NB4 (cell line): ENCODE measurements around the gene FBXO45.

Experiments used
- CTCF ChIP-seq: IDR thresholded peaks from one replicate; pipeline ENCODE4 v1.5.1; 2012; ENCODE audit warnings: low read depth, low read length
- MAX ChIP-seq: IDR thresholded peaks from 2 replicates; pipeline ENCODE4 v1.6.1; 2011; ENCODE audit warnings: low read depth, low read length
- MYC ChIP-seq: IDR thresholded peaks from 2 replicates; pipeline ENCODE4 v1.6.1; 2011; ENCODE audit warnings: low read depth, low read length
- POLR2A ChIP-seq: IDR thresholded peaks from 2 replicates; pipeline ENCODE4 v1.6.1; 2011; ENCODE audit warnings: mild to moderate bottlenecking; ENCODE audit not compliant: insufficient read length; ENCODE audit errors: extremely low read depth

GRCh38 chr3:196558476-196558875 lies 10.0 kb upstream of the FBXO45 start:
- TF ChIP-seq CTCF (no peak), POLR2A (no peak), MYC (no peak), MAX (no peak)
